GM12878 (cell line): ENCODE data around the gene DOK1.
"Not testable (repeated sequence)": the region's sequence is repeated elsewhere in the genome, so short reads cannot be mapped to it uniquely, and the experiment has no call there.

Source experiments
- BCL11A ChIP-seq: IDR thresholded peaks from 2 replicates; pipeline ENCODE4 v1.6.1; 2011; ENCODE audit warnings: low read depth, low read length
- JUND ChIP-seq: IDR thresholded peaks from 2 replicates; pipeline ENCODE4 v1.6.1; 2012; ENCODE audit warnings: low read depth, mild to moderate bottlenecking, low read length, improper control_type of control experiment, moderate library complexity
- POLR2A ChIP-seq: IDR thresholded peaks from 2 replicates; pipeline ENCODE4 v1.6.1; 2011; ENCODE audit warnings: low read depth, mild to moderate bottlenecking, low read length
- TF ChIP-seq, protein P1 (sequence below): fragments of 450-650 bp; formaldehyde crosslinking; IDR thresholded peaks from 2 replicates; pipeline ENCODE4 v1.4.0; 2022; ENCODE audit warnings: mild to moderate bottlenecking, moderate library complexity
- TF ChIP-seq, protein P2 (sequence below), 3 experiments: IDR thresholded peaks in 2 of 3; conservative IDR thresholded peaks in 1 of 3; 2 replicates each; pipeline ENCODE4 v1.5.1; 2011; ENCODE audit warnings: low read depth in 3 of 3, low read length in 3 of 3, mild to moderate bottlenecking in 3 of 3, control low read depth in 2 of 3, moderate library complexity in 2 of 3, inconsistent platforms in 1 of 3, mixed read lengths in 1 of 3; ENCODE audit not compliant: control insufficient read depth in 2 of 3, insufficient read depth in 1 of 3; ENCODE audit errors: extremely low read depth in 1 of 3

DNA sequence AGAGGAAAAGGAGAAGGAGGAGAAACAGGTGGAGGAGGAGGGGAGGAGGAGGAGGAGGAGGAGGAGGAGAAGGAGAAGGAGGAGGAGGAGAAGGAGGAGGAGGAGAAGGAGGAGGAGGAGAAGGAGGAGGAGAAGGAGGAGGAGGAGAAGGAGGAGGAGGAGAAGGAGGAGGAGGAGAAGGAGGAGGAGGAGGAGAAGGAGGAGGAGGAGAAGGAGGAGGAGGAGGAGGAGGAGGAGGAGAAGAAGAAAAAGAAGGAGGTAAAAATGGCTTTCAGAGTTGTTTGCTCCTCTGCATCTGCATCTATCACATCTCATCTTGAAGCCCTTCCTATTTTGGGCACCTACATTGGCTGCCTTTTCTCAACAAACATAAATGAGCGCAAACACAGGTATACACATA is 6.5 kb downstream of the DOK1 start:
- not testable (repeated sequence) for TF ChIP-seq BCL11A, POLR2A, JUND
- TF ChIP-seq, protein P1, sequence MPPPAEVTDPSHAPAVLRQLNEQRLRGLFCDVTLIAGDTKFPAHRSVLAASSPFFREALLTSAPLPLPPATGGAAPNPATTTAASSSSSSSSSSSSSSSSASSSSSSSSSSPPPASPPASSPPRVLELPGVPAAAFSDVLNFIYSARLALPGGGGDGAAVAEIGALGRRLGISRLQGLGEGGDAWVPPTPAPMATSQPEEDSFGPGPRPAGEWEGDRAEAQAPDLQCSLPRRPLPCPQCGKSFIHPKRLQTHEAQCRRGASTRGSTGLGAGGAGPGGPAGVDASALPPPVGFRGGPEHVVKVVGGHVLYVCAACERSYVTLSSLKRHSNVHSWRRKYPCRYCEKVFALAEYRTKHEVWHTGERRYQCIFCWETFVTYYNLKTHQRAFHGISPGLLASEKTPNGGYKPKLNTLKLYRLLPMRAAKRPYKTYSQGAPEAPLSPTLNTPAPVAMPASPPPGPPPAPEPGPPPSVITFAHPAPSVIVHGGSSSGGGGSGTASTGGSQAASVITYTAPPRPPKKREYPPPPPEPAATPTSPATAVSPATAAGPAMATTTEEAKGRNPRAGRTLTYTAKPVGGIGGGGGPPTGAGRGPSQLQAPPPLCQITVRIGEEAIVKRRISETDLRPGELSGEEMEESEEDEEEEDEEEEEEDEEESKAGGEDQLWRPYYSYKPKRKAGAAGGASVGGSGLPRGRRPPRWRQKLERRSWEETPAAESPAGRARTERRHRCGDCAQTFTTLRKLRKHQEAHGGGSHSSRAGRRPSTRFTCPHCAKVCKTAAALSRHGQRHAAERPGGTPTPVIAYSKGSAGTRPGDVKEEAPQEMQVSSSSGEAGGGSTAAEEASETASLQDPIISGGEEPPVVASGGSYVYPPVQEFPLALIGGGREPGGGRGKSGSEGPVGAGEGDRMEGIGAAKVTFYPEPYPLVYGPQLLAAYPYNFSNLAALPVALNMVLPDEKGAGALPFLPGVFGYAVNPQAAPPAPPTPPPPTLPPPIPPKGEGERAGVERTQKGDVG (CRISPR knock-in tag) = not testable (repeated sequence)
- TF ChIP-seq, protein P2, sequence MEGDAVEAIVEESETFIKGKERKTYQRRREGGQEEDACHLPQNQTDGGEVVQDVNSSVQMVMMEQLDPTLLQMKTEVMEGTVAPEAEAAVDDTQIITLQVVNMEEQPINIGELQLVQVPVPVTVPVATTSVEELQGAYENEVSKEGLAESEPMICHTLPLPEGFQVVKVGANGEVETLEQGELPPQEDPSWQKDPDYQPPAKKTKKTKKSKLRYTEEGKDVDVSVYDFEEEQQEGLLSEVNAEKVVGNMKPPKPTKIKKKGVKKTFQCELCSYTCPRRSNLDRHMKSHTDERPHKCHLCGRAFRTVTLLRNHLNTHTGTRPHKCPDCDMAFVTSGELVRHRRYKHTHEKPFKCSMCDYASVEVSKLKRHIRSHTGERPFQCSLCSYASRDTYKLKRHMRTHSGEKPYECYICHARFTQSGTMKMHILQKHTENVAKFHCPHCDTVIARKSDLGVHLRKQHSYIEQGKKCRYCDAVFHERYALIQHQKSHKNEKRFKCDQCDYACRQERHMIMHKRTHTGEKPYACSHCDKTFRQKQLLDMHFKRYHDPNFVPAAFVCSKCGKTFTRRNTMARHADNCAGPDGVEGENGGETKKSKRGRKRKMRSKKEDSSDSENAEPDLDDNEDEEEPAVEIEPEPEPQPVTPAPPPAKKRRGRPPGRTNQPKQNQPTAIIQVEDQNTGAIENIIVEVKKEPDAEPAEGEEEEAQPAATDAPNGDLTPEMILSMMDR (IDR thresholded peaks at IDR 0.05 in 2 of 3, conservative IDR thresholded peaks at IDR 0.05 in 1 of 3; ENCODE audit: control insufficient read depth in 2 of 3, extremely low read depth in 1 of 3, insufficient read depth in 1 of 3, low read depth in 3 of 3, low read length in 3 of 3) = not testable (repeated sequence)
